ENCODE measurements around the gene MYO1E.

The MYO1E gene

GRCh38 chr15:59176653-59177316 is 195.9 kb downstream of the MYO1E start:
- ChIA-PET CTCF (interaction anchor here (0.7 kb wide), 1 partner anchor 242 kb away, joined by 3 read pairs; no protein-coding TSS in a partner anchor), POLR2A (no interaction called here)
- TF ChIP-seq PKNOX1 (IDR thresholded peaks at IDR 0.05) (no peak), ELF4 (IDR thresholded peaks at IDR 0.05) (no peak), NFRKB (IDR thresholded peaks at IDR 0.05) (no peak), ARNT (IDR thresholded peaks at IDR 0.05) (no peak), SP1 (IDR thresholded peaks at IDR 0.05) (no peak), LEF1 (IDR thresholded peaks at IDR 0.05; ENCODE audit: borderline replicate concordance) (no peak), CTBP1 (IDR thresholded peaks at IDR 0.05; ENCODE audit: borderline replicate concordance) (no peak), TARDBP (IDR thresholded peaks at IDR 0.05) (no peak), FOXK2 (IDR thresholded peaks at IDR 0.05) (no peak), SUZ12 (IDR thresholded peaks at IDR 0.05) (no peak), FOXA1 (IDR thresholded peaks at IDR 0.05) (no peak), ZNF384 (IDR thresholded peaks at IDR 0.05) (no peak), FOXM1 (IDR thresholded peaks at IDR 0.05; ENCODE audit: borderline replicate concordance) (no peak), L3MBTL2 (conservative IDR thresholded peaks at IDR 0.05) (no peak), HDGF (IDR thresholded peaks at IDR 0.05; ENCODE audit: borderline replicate concordance) (no peak), BHLHE40 (IDR thresholded peaks at IDR 0.05; ENCODE audit: borderline replicate concordance) (no peak)
- DNase-seq (ENCODE audit: extremely low spot score), result no peak

GRCh38 chr15:59174835-59175831 is 197.5 kb downstream of the MYO1E start:
- no peak for TF ChIP-seq ZNF384 (IDR thresholded peaks at IDR 0.05)
- no peak for TF ChIP-seq SP1 (IDR thresholded peaks at IDR 0.05)
- TF ChIP-seq SUZ12 (IDR thresholded peaks at IDR 0.05), result no peak
- no peak for TF ChIP-seq TARDBP (IDR thresholded peaks at IDR 0.05)
- TF ChIP-seq PKNOX1 (IDR thresholded peaks at IDR 0.05), result 0 out of 2 replicates have a peak, but pooled peaks have one; percentile 13
- no peak for TF ChIP-seq L3MBTL2 (conservative IDR thresholded peaks at IDR 0.05)
- ChIA-PET POLR2A (no interaction called here), CTCF (interaction anchor here (0.8 to 0.9 kb wide), 2 partner anchors 195 to 354 kb away, joined by 3 read pairs; no protein-coding TSS in a partner anchor)
- DNase-seq (ENCODE audit: extremely low spot score), result peak; percentile 61

- POLR2A ChIA-PET, result no interaction called here
- no peak for DNase-seq (ENCODE audit: extremely low spot score)
- CTCF ChIA-PET, result interaction anchor here (0.8 to 0.9 kb wide), 2 partner anchors 194 to 355 kb away, joined by 3 read pairs; no protein-coding TSS in a partner anchor
- TF ChIP-seq PKNOX1 (IDR thresholded peaks at IDR 0.05) (no peak), FOXK2 (IDR thresholded peaks at IDR 0.05) (no peak), FOXA1 (IDR thresholded peaks at IDR 0.05) (no peak), ZNF384 (IDR thresholded peaks at IDR 0.05) (no peak)
Measured at GRCh38 chr15:59174151-59174834, 198.4 kb downstream of the MYO1E start.

- POLR2A ChIA-PET, result no interaction called here
Measured at GRCh38 chr15:59173194-59173593, 199.5 kb downstream of the MYO1E start.

More at GRCh38 chr15:59173194-59173593, 199.5 kb downstream of the MYO1E start:
- CTCF ChIA-PET, result no interaction called here
- DNase-seq (ENCODE audit: extremely low spot score), result no peak
- TF ChIP-seq TARDBP (IDR thresholded peaks at IDR 0.05) (no peak), PKNOX1 (IDR thresholded peaks at IDR 0.05) (no peak), CTBP1 (IDR thresholded peaks at IDR 0.05; ENCODE audit: borderline replicate concordance) (no peak), FOXK2 (IDR thresholded peaks at IDR 0.05) (no peak), L3MBTL2 (conservative IDR thresholded peaks at IDR 0.05) (no peak), NFRKB (IDR thresholded peaks at IDR 0.05) (no peak), LEF1 (IDR thresholded peaks at IDR 0.05; ENCODE audit: borderline replicate concordance) (no peak), ARNT (IDR thresholded peaks at IDR 0.05) (no peak), SP1 (IDR thresholded peaks at IDR 0.05) (no peak), SUZ12 (IDR thresholded peaks at IDR 0.05) (no peak), ZNF384 (IDR thresholded peaks at IDR 0.05) (no peak), FOXM1 (IDR thresholded peaks at IDR 0.05; ENCODE audit: borderline replicate concordance) (no peak), HDGF (IDR thresholded peaks at IDR 0.05; ENCODE audit: borderline replicate concordance) (no peak), BHLHE40 (IDR thresholded peaks at IDR 0.05; ENCODE audit: borderline replicate concordance) (no peak), ELF4 (IDR thresholded peaks at IDR 0.05) (no peak)

All from HEK293T (cell line).